Heart right ventricle (tissue), 16 donors: Measurements from ENCODE around the gene KIAA1671. TPM values are rescaled to one million over a fixed set of nuclear protein-coding genes. Genes with fewer than 3 reads are reported as not detected.

Experiments
- ATAC-seq, 8 donors: fragments of 200-7000 bp; cut with Tn5 transposase; one replicate each; pipeline ENCODE4 v1.9.1; 2020; ENCODE audit warnings: mild to moderate bottlenecking in 8 of 8, moderate library complexity in 8 of 8, moderate number of reproducible peaks in 1 of 8
- DNase-seq, 2 donors: peaks; one replicate each; pipeline ENCODE4 v3.0.0-alpha.2; 2020
- H3K27ac ChIP-seq, 10 donors: fragments of 200-600 bp; sonication (generic) in 2 of 10; one replicate each; pipeline versions ENCODE4 v1.5.0 to v1.8.0; 2020 to 2022; ENCODE audit warnings: mild to moderate bottlenecking in 3 of 10
- H3K27me3 ChIP-seq, 7 donors: fragments of 200-600 bp; one replicate each; pipeline ENCODE4 v1.8.0; 2021 to 2022; ENCODE audit warnings: mild to moderate bottlenecking in 2 of 7
- H3K36me3 ChIP-seq, 9 donors: fragments of 200-600 bp; sonication (generic) in 1 of 9; one replicate each; pipeline versions ENCODE4 v1.5.0 to v1.8.0; 2020 to 2022; ENCODE audit warnings: mild to moderate bottlenecking in 2 of 9
- H3K4me1 ChIP-seq, 9 donors: fragments of 200-600 bp; sonication (generic) in 1 of 9; one replicate each; pipeline versions ENCODE4 v1.5.0 to v1.8.0; 2020 to 2022; ENCODE audit warnings: mild to moderate bottlenecking in 4 of 9
- H3K4me3 ChIP-seq, 10 donors: fragments of 200-600 bp; sonication (generic) in 2 of 10; one replicate each; pipeline versions ENCODE4 v1.5.0 to v1.8.0; 2020 to 2022; ENCODE audit warnings: mild to moderate bottlenecking in 7 of 10, moderate library complexity in 2 of 10
- H3K9me3 ChIP-seq, 11 donors: fragments of 200-600 bp in 10 of 11; sonication (generic) in 2 of 11; one replicate each; pipeline versions ENCODE4 v1.5.0 to v1.8.0; 2013 to 2022; ENCODE audit warnings: mild to moderate bottlenecking in 2 of 11, control low read depth in 1 of 11, moderate library complexity in 1 of 11
- CTCF ChIP-seq, 9 donors: fragments of 200-600 bp; sonication (generic) in 2 of 9; IDR thresholded peaks; one replicate each; pipeline versions ENCODE4 v1.5.0 to v1.8.0; 2021 to 2022; ENCODE audit warnings: antibody characterized with exemption in 9 of 9, mild to moderate bottlenecking in 5 of 9, moderate library complexity in 1 of 9
- WGBS, 2 donors: extraction: QIAGEN DNeasy Blood & Tissue Kit; methylation state at CpG; one replicate each; pipeline ENCODE4 v1.1.7; 2013; ENCODE audit warnings: inconsistent platforms in 1 of 2; 5-methylcytosine and 5-hydroxymethylcytosine counted together
- intact Hi-C, 10 donors: fragments of 100-400 bp; cut with DNase I; formaldehyde crosslinking; loops; one replicate each; pipeline versions ENCODE4 v1.11.1 to v1.14.2; 2022
- polyA plus RNA-seq, 2 donors: library from polyadenylated mRNA; stranded (reverse); fragments of 200-250 nt; gene quantifications; one replicate each; pipeline ENCODE4 v1.2.3, GENCODE V29; 2013
- total RNA-seq, 10 donors: library from RNA; stranded (reverse); fragmentation: NEBNext Ultra II Directional in 3 of 10; extraction: Animal tissue kit (Norgen Biotek cat#: 25700) in 3 of 10; gene quantifications; one replicate each; pipeline versions ENCODE4 v1.2.1 to v1.2.4, GENCODE V29; 2021 to 2023
- donor health status: Arrhythmogenic right ventricular cardiomyopathy.
- donor health status: ischemic (EF 13 %, LVEDD 7.1; RV severe dilation, severe dysfunction).
- donor health status: healthy with polysubstance abuse.
- donor health status: DM: no; HTN: yes; CAD: no.
- donor health status: DM: no; HTN: no; CAD: no.
- donor health status: ischemic (EF 25% LVEDD 6.9; RV normal size, moderate dysfunction).
- donor health status: ischemic (EF 25% LVEDD 5.7; RV mildly dilated, moderate dysfunction).
- donor health status: healthy.
- donor health status: DM: yes; HTN: yes; CAD: no.
- donor health status: Ischemic cardiomyopathy.
- donor health status: ischemic (EF 35%, LVEDD 5.7; RV mildly dilated, moderate dysfunction).
- donor health status: nonischemic (EF 11% LVEDD 7.7; RV severe dilation, severe dysfunction).
- donor health status: DM: yes; HTN: yes; CAD: no.
- donor health status: PGD.
- donor health status: ischemic (EF 29% LVEDD 5.4; RV normal size, mild dysfunction).
- donor health status: nonischemic (EF 23%, LVEDD 6.1; RV moderate dilation, normal function).

Gene KIAA1671
- total and polyA plus RNA-seq, 12 donors = 2.9 to 26.2 (median 13.7) TPM

- Histone ChIP-seq H3K4me1 (no peaks in the 10 kb centered on the region), H3K9me3 (no peaks in the 10 kb centered on the region), H3K4me3 (no peak overlapping the region), H3K27me3 (peaks cover 0 to 4% (median 0%) of the 10 kb centered on the region in 7 donors), H3K27ac (no peak overlapping the region), H3K36me3 (no peaks in the 10 kb centered on the region)
- ATAC-seq (no peak), DNase-seq (no peak)
- intact Hi-C loops = no loop called here
- TF ChIP-seq CTCF (IDR thresholded peaks at IDR 0.05) = no peak
- 86 to 94% methylated on average over 3 of the region's 3 CpGs for WGBS, 2 donors
Measured at GRCh38 chr22:24942301-24942700, 10.2 kb upstream of the KIAA1671 start.

- DNase-seq (no peak), ATAC-seq (no peak)
- Histone ChIP-seq H3K4me3 (no peak overlapping the region), H3K27me3 (peaks cover 0 to 8% (median 0%) of the 10 kb centered on the region in 7 donors), H3K27ac (no peak overlapping the region), H3K9me3 (no peaks in the 10 kb centered on the region), H3K36me3 (no peaks in the 10 kb centered on the region), H3K4me1 (no peaks in the 10 kb centered on the region)
- TF ChIP-seq CTCF (IDR thresholded peaks at IDR 0.05) = no peak
- 93% methylated on average over 10 of the region's 10 CpGs for WGBS, 2 donors
- intact Hi-C loops = no loop called here
Measured at GRCh38 chr22:24944217-24944937, 8.1 kb upstream of the KIAA1671 start.

- DNase-seq (no peak), ATAC-seq (no peak)
- H3K36me3 ChIP-seq = no peaks in the 10 kb centered on the region
- peaks cover 0 to 8% (median 0%) of the 10 kb centered on the region in 7 donors for H3K27me3 ChIP-seq
- WGBS, 2 donors = 95 to 96% methylated on average over 4 of the region's 4 CpGs
- H3K9me3 ChIP-seq = no peaks in the 10 kb centered on the region
- H3K27ac ChIP-seq = no peak overlapping the region
- intact Hi-C loops = no loop called here
- H3K4me1 ChIP-seq = peaks cover 0 to 7% (median 0%) of the 10 kb centered on the region in 9 donors
- no peak for TF ChIP-seq CTCF (IDR thresholded peaks at IDR 0.05)
- H3K4me3 ChIP-seq = no peak overlapping the region
Measured at GRCh38 chr22:24945430-24945829, 7.1 kb upstream of the KIAA1671 start.

DNA sequence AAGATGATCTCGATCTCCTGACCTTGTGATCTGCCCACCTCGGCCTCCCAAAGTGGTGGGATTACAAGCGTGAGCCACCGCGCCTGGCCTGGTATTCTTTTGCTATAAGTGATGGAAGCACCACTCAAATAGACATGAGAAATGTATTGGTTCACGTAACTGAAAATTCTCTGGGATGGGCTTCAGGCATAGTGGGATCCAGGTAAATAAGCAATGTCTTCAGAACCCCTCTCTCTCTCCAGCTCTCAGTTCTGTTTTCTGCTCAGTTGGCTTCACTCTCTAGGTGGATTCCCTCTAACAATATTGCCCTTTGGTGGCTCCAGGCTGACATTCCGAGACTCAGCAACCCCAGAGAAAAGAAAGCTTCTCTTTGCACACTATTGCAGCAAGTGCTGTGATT is 5.1 kb upstream of the KIAA1671 start:
- Histone ChIP-seq H3K27ac (no peak overlapping the region), H3K9me3 (no peaks in the 10 kb centered on the region), H3K36me3 (no peaks in the 10 kb centered on the region), H3K27me3 (peaks cover 0 to 11% (median 0%) of the 10 kb centered on the region in 7 donors), H3K4me3 (no peak overlapping the region), H3K4me1 (peaks cover 0 to 14% (median 4%) of the 10 kb centered on the region in 9 donors)
- intact Hi-C loops = no loop called here
- TF ChIP-seq CTCF (IDR thresholded peaks at IDR 0.05) = no peak
- DNase-seq = no peak
- no peak for ATAC-seq
- WGBS, 2 donors = 88 to 95% methylated on average over 7 of the region's 7 CpGs
